GM12878 (cell line): ENCODE data around the gene CD96. TPM values are rescaled to one million over a fixed set of nuclear protein-coding genes. Genes with fewer than 3 reads are reported as not detected.
A peak's percentile ranks its signal among the peaks of the same experiment; 100 is the strongest.

Experiments
- ATF3 ChIP-seq: IDR thresholded peaks from 2 replicates; pipeline ENCODE4 v1.6.1; 2011; ENCODE audit warnings: low read depth, mild to moderate bottlenecking, low read length, moderate library complexity, borderline replicate concordance; ENCODE audit errors: extremely low read depth
- BCLAF1 ChIP-seq: fragments of 450-650 bp; IDR thresholded peaks from 2 replicates; pipeline ENCODE4 v1.6.1; 2017; ENCODE audit warnings: antibody characterized with exemption, mild to moderate bottlenecking, moderate library complexity
- CEBPB ChIP-seq, 2 experiments: fragments of 150-350 bp in 1 of 2; IDR thresholded peaks; 2 replicates each; pipeline ENCODE4 v1.6.1; 2012 to 2014; ENCODE audit warnings: low read depth in 2 of 2, low read length in 2 of 2, borderline replicate concordance in 1 of 2, inconsistent platforms in 1 of 2
- CHD4 ChIP-seq: fragments of 200-600 bp; sonication (generic); IDR thresholded peaks from 2 replicates; pipeline ENCODE4 v1.6.1; 2016; ENCODE audit warnings: mild to moderate bottlenecking
- CREB1 ChIP-seq: IDR thresholded peaks from 2 replicates; pipeline ENCODE4 v1.6.1; 2012; ENCODE audit warnings: low read depth, mild to moderate bottlenecking, inconsistent platforms
- E4F1 ChIP-seq: fragments of 450-650 bp; IDR thresholded peaks from 2 replicates; pipeline ENCODE4 v1.6.1; 2018; ENCODE audit warnings: borderline replicate concordance, mild to moderate bottlenecking; ENCODE audit not compliant: partially characterized antibody
- ELK1 ChIP-seq: IDR thresholded peaks from 2 replicates; pipeline ENCODE4 v1.6.1; 2012; ENCODE audit warnings: low read depth, low read length, improper control_type of control experiment
- EZH2 ChIP-seq: IDR thresholded peaks from 2 replicates; pipeline ENCODE4 v1.6.1; 2012; ENCODE audit warnings: low read depth, mild to moderate bottlenecking, control low read depth, inconsistent platforms, low read length, borderline replicate concordance; ENCODE audit not compliant: control insufficient read depth
- HDGF ChIP-seq: fragments of 450-650 bp; IDR thresholded peaks from 2 replicates; pipeline ENCODE4 v1.6.1; 2016; ENCODE audit warnings: antibody characterized with exemption
- KAT2A ChIP-seq: conservative IDR thresholded peaks from 2 replicates; pipeline ENCODE4 v1.6.1; 2011; ENCODE audit warnings: low read depth, low read length; ENCODE audit not compliant: control insufficient read depth
- KDM1A ChIP-seq: fragments of 200-600 bp; sonication (generic); IDR thresholded peaks from 2 replicates; pipeline ENCODE4 v1.6.1; 2016; ENCODE audit warnings: borderline replicate concordance
- MYB ChIP-seq: fragments of 150-350 bp; IDR thresholded peaks from 2 replicates; pipeline ENCODE4 v1.6.1; 2014; ENCODE audit warnings: mild to moderate bottlenecking, low read depth, low read length, borderline replicate concordance
- PAX8 ChIP-seq: fragments of 450-650 bp; IDR thresholded peaks from 2 replicates; pipeline ENCODE4 v1.6.1; 2017; ENCODE audit warnings: mild to moderate bottlenecking, moderate library complexity
- PML ChIP-seq: IDR thresholded peaks from 2 replicates; pipeline ENCODE4 v1.6.1; 2012; ENCODE audit warnings: low read length, inconsistent platforms
- POLR2AphosphoS2 ChIP-seq: IDR thresholded peaks from 2 replicates; pipeline ENCODE4 v1.6.1; 2011; ENCODE audit warnings: low read depth, mild to moderate bottlenecking, low read length, improper control_type of control experiment, moderate library complexity
- POLR2AphosphoS5 ChIP-seq: IDR thresholded peaks from 2 replicates; pipeline ENCODE4 v1.6.1; 2011; ENCODE audit warnings: mild to moderate bottlenecking, low read length, inconsistent platforms
- RB1 ChIP-seq: fragments of 450-650 bp; formaldehyde crosslinking; IDR thresholded peaks from 2 replicates; pipeline ENCODE4 v1.6.1; 2017; ENCODE audit warnings: mild to moderate bottlenecking, borderline replicate concordance
- RELA ChIP-seq: fragments of 450-650 bp; IDR thresholded peaks from 2 replicates; pipeline ENCODE4 v1.8.0; 2014; ENCODE audit warnings: borderline replicate concordance; ENCODE audit not compliant: partially characterized antibody
- SMC3 ChIP-seq: IDR thresholded peaks from 2 replicates; pipeline ENCODE4 v1.6.1; 2011; ENCODE audit warnings: low read length, improper control_type of control experiment, borderline replicate concordance
- WRNIP1 ChIP-seq: IDR thresholded peaks from 2 replicates; pipeline ENCODE4 v1.6.1; 2011; ENCODE audit warnings: low read depth, low read length, improper control_type of control experiment, borderline replicate concordance
- ZNF622 ChIP-seq: fragments of 450-650 bp; IDR thresholded peaks from 2 replicates; pipeline ENCODE4 v1.6.1; 2017; ENCODE audit warnings: mild to moderate bottlenecking, inconsistent platforms
- polyA plus RNA-seq, 11 experiments: library from polyadenylated mRNA; depleted of rRNA in 4 of 11; unstranded in 6 of 11; stranded (reverse) in 5 of 11; fragments of >200 nt; fragmentation: Nextera tagmentation in 4 of 11; fragmentation: Illumina TruSeq in 1 of 11; extraction: Ambion mirVana in 4 of 11; extraction: Trizol in 1 of 11; gene quantifications; 1 replicate in 1 of 11; 2 replicates in 10 of 11; pipeline versions ENCODE4 v1.2.1 to v1.2.3, GENCODE V29; 2011 to 2016; ENCODE audit warnings: inconsistent platforms in 2 of 11, missing spikeins in 2 of 11, low read depth in 1 of 11
- total RNA-seq, 4 experiments: library from RNA; depleted of rRNA in 3 of 4; stranded (reverse); fragments of >200 nt in 3 of 4; fragmentation: Illumina TruSeq in 1 of 4; extraction: Trizol in 1 of 4; gene quantifications; 2 replicates each; pipeline versions ENCODE4 v1.2.1 to v1.2.3, GENCODE V29; 2013 to 2021
- TF ChIP-seq, protein P1 (sequence below): fragments of 450-650 bp; IDR thresholded peaks from 2 replicates; pipeline ENCODE4 v1.6.1; 2016; ENCODE audit warnings: mild to moderate bottlenecking

CD96 gene
- total and polyA plus RNA-seq, 10 of the 15 experiments (the other 5 are each of a cell fraction or from before 2014, with no cell fraction given): 0.13 to 10.1 (median 0.47) TPM

- TF ChIP-seq E4F1: no peak
- no peak for TF ChIP-seq KAT2A
- peak; percentile 75; the same call in 1 of the 2 replicates for TF ChIP-seq MYB
- no peak for TF ChIP-seq POLR2AphosphoS2
- TF ChIP-seq, protein P1, sequence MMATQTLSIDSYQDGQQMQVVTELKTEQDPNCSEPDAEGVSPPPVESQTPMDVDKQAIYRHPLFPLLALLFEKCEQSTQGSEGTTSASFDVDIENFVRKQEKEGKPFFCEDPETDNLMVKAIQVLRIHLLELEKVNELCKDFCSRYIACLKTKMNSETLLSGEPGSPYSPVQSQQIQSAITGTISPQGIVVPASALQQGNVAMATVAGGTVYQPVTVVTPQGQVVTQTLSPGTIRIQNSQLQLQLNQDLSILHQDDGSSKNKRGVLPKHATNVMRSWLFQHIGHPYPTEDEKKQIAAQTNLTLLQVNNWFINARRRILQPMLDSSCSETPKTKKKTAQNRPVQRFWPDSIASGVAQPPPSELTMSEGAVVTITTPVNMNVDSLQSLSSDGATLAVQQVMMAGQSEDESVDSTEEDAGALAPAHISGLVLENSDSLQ: peak; percentile 63
- no peak for TF ChIP-seq ELK1
- no peak for TF ChIP-seq POLR2AphosphoS5
- no peak for TF ChIP-seq KDM1A
- TF ChIP-seq CEBPB (IDR thresholded peaks at IDR 0.05; ENCODE audit: borderline replicate concordance in 1 of 2, low read depth in 2 of 2, low read length in 2 of 2): no peak
- TF ChIP-seq CHD4: no peak
- TF ChIP-seq PML: no peak
- no peak for TF ChIP-seq RELA
- TF ChIP-seq RB1: no peak
- no peak for TF ChIP-seq BCLAF1
- TF ChIP-seq ATF3: no peak
- no peak for TF ChIP-seq SMC3
- no peak for TF ChIP-seq ZNF622
- TF ChIP-seq WRNIP1: no peak
- no peak for TF ChIP-seq EZH2
- no peak for TF ChIP-seq CREB1
- no peak for TF ChIP-seq HDGF
- no peak for TF ChIP-seq PAX8
Measured at GRCh38 chr3:111541911-111542483, at the start of gene CD96 (continued).
